GM19023 (cell line): ENCODE results near the gene GALNT9.
"Not testable (repeated sequence)": the region's sequence is repeated elsewhere in the genome, so short reads cannot be mapped to it uniquely, and the experiment has no call there.

Source experiments
- ATAC-seq: cut with Tn5 transposase; IDR thresholded peaks from one replicate; pipeline ENCODE4 v1.9.1; 2021; ENCODE audit warnings: mild to moderate bottlenecking, moderate library complexity; ENCODE audit not compliant: unreplicated experiment

GALNT9 gene

DNA sequence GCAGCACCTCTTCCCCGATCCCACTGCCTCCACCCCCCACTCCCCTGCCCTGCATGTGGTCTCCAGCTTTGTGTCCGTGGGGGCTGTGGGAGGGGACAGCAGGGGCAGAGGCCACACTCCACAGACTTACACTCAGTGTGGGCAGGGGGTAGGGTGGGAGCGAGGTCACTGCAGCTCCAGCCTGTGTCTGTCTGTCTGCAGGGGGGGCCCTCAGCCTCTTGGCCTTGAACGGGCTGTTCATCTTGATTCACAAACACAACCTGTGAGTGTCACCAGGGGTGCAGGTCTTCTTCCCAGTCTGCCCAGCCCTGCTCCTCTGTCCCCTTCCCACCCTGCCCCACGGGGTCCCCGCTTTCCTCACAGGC is 178.6 kb downstream of the GALNT9 start:
- ATAC-seq, result no peak

DNA sequence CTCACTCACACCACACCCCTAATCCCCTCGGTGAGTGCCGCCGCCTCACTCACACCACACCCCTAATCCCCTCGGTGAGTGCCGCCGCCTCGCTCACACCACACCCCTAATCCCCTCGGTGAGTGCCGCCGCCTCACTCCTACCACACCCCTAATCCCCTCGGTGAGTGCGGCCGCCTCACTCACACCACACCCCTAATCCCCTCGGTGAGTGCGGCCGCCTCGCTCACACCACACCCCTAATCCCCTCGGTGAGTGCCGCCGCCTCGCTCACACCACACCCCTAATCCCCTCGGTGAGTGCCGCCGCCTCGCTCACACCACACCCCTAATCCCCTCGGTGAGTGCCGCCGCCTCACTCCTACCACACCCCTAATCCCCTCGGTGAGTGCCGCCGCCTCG is 179.9 kb downstream of the GALNT9 start:
- ATAC-seq, result not testable (repeated sequence)

DNA sequence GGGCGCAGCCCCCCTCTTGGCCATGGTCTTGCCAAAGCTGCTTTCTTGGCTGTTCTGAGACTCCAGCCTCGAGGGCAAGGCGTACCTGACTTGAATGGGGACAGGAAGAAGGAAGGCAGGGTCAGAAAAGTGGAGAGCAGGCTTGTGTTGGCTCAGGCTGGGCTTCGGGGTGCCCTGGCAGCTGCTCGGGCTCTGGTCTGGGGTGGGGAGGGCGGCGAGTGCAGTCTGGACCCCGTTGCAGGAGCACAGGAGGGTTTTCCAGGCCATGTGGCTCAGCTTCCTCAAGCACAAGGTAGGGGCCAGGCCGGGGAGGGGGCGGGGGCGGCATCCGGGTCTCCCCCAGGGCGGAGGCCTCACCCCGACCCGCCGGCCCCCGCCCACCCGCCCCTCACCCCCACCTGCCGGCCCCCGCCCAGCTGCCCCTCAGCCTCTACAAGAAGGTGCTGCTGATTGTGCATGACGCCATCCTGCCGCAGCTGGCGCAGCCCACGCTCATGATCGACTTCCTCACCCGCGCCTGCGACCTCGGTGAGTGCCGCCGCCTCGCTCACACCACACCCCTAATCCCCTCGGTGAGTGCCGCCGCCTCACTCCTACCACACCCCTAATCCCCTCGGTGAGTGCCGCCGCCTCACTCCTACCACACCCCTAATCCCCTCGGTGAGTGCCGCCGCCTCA is 180.9 kb downstream of the GALNT9 start:
- ATAC-seq, result no peak

DNA sequence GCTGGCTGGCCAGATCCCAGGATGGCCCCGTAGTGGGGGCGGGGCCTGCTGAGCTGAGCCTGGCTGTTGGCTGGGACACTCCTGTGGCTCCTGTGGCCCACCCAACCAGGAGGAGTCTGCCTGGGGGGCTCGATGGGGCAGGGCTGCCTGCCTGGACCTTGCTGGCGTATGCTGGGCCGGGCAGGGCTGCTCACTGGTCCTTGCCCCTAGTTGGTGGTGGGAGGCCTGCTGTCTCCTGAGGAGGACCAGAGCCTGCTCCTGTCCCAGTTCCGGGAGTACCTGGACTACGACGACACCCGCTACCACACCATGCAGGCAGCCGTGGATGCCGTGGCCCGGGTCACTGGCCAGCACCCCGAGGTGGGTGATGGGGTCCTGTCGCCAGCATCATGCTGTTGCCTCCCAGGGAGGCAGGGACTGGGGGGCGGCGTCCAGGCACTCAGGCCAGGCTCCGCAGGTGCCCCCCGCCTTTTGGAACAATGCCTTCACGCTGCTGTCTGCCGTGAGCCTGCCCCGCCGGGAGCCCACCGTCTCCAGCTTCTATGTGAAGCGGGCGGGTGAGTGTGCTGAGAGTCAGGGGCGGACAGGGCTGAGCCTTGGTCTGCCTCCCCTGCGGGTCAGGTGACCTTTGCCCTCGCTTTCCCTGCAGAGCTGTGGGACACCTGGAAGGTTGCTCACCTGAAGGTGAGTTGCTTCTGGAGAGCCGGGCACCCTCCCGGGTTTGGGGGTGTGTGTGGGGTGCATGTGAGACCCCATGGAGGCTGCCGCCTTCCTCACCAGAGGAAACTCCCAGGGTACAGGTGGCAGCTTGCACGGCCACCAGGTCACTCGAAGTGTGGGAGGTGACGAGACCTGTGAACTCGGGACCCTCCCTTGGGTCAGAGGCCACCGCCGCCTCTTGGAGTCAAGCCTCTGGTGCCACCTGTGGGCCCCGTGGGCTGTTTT is 181.7 kb downstream of the GALNT9 start:
- no peak for ATAC-seq

DNA sequence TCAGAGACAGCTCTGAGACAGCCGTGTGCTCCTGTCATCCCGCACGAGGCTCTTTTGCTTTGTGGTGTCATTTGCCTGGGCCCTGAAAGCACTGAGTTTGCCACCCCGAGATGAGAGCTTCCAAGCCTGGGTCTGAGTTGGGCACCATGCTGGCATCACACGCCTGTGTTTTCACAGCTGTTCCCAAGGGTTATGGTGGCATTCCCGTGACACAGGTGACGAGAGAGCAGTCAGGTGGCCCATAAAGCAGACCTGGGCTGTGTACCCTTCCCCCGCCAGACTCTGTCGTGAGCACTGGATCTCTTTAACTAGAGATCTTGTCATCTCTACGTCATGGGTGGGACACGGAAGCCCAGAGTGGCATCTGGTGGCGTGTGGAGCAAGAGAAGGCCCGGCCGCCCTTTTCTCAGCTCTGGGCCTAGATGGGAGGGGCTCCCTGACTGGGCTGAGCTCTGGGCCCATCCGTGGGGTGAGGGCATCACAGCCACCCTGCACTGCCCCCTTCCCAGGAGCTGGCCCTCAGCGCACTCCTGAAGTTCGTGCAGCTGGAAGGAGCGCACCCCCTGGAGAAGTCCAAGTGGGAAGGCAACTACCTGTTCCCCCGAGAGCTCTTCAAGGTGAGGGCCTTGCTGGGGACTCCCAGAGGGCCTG is 182.5 kb downstream of the GALNT9 start:
- ATAC-seq, result no peak
